HL-60 (cell line): ENCODE results near the gene NT5C.
"Not testable (repeated sequence)": the region's sequence is repeated elsewhere in the genome, so short reads cannot be mapped to it uniquely, and the experiment has no call there.

ENCODE experiments used
- DNase-seq, 2 experiments: peaks; one replicate each; pipeline ENCODE4 v3.0.0-alpha.2; 2010 to 2020; ENCODE audit warnings: low read depth in 1 of 2, low spot score in 1 of 2
- H3K27ac ChIP-seq: fragments of 250-450 bp; sonication (Bioruptor Pico); replicated peaks from 2 replicates; pipeline ENCODE4 v1.5.1; 2020; ENCODE audit warnings: mild to moderate bottlenecking, moderate library complexity
- H3K27me3 ChIP-seq: fragments of 250-450 bp; sonication (Bioruptor Pico); 2 replicates; pipeline ENCODE4 v1.5.1; 2021; ENCODE audit warnings: mild to moderate bottlenecking, moderate library complexity; ENCODE audit not compliant: insufficient read depth, poor library complexity, severe bottlenecking
- H3K4me3 ChIP-seq: replicated peaks from 2 replicates; pipeline ENCODE4 v1.5.1; 2011; ENCODE audit warnings: mild to moderate bottlenecking, control low read depth, low read length; ENCODE audit not compliant: insufficient read depth
- GABPA ChIP-seq: IDR thresholded peaks from 2 replicates; pipeline ENCODE4 v1.6.1; 2012; ENCODE audit warnings: low read depth
- POLR2AphosphoS5 ChIP-seq: IDR thresholded peaks from 2 replicates; pipeline ENCODE4 v1.6.1; 2012; ENCODE audit warnings: low read depth
- SPI1 ChIP-seq: IDR thresholded peaks from 2 replicates; pipeline ENCODE4 v1.6.1; 2012; ENCODE audit warnings: low read depth, mild to moderate bottlenecking, borderline replicate concordance
- TF ChIP-seq, protein P1 (sequence below): IDR thresholded peaks from one replicate; pipeline ENCODE4 v1.5.1; 2011; ENCODE audit warnings: low read length, control low read depth, inconsistent platforms; ENCODE audit not compliant: insufficient read depth
- TF ChIP-seq, protein P2 (sequence below): IDR thresholded peaks from 2 replicates; pipeline ENCODE4 v1.6.1; 2012; ENCODE audit warnings: low read depth; ENCODE audit not compliant: insufficient replicate concordance

Gene NT5C

DNA sequence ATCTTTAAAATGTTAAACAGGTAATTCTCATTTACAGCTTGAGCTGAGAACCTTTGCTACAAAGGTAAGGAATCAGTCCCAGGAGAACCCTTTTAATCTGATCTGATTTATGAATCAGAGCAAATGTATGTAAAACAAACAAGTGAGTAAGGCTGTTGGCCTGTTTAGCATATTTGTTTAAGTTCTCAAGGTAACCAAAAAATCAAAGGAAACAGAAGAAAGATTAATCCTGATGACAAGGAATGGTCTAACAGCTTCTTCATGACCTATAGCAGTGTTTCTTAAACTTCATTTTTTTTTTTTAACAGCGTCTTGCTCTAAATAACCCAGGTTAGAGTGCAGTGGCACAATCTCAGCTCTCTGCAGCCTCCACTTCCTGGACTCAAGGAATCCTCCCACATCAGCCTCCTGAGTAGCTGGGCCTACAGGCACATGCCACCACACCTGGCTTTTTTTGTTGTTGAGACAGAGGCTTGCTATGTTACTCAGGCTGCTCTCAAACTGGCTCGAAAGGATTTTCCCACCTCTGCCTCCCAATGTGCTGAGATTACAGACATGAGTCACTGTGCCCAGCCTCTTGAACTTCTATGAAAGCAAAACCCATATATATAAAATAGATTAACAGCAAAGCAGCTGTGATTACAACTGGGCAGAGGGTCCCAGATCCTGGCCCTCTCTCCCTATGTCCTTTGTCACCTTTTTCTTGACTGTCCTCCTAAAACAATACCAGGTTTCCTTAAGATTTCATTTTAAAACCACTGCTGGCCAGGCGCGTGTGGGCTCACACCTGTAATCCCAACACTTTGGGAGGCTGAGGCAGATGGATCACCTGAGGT is 27.9 kb upstream of the NT5C start:
- no peak for DNase-seq
- Histone ChIP-seq H3K27ac (no peak overlapping the region), H3K27me3 (no peaks in the 10 kb centered on the region), H3K4me3 (no peak overlapping the region)
- TF ChIP-seq, protein P1, sequence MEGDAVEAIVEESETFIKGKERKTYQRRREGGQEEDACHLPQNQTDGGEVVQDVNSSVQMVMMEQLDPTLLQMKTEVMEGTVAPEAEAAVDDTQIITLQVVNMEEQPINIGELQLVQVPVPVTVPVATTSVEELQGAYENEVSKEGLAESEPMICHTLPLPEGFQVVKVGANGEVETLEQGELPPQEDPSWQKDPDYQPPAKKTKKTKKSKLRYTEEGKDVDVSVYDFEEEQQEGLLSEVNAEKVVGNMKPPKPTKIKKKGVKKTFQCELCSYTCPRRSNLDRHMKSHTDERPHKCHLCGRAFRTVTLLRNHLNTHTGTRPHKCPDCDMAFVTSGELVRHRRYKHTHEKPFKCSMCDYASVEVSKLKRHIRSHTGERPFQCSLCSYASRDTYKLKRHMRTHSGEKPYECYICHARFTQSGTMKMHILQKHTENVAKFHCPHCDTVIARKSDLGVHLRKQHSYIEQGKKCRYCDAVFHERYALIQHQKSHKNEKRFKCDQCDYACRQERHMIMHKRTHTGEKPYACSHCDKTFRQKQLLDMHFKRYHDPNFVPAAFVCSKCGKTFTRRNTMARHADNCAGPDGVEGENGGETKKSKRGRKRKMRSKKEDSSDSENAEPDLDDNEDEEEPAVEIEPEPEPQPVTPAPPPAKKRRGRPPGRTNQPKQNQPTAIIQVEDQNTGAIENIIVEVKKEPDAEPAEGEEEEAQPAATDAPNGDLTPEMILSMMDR: no peak
- TF ChIP-seq GABPA (no peak), SPI1 (no peak), POLR2AphosphoS5 (no peak)
- TF ChIP-seq, protein P2, sequence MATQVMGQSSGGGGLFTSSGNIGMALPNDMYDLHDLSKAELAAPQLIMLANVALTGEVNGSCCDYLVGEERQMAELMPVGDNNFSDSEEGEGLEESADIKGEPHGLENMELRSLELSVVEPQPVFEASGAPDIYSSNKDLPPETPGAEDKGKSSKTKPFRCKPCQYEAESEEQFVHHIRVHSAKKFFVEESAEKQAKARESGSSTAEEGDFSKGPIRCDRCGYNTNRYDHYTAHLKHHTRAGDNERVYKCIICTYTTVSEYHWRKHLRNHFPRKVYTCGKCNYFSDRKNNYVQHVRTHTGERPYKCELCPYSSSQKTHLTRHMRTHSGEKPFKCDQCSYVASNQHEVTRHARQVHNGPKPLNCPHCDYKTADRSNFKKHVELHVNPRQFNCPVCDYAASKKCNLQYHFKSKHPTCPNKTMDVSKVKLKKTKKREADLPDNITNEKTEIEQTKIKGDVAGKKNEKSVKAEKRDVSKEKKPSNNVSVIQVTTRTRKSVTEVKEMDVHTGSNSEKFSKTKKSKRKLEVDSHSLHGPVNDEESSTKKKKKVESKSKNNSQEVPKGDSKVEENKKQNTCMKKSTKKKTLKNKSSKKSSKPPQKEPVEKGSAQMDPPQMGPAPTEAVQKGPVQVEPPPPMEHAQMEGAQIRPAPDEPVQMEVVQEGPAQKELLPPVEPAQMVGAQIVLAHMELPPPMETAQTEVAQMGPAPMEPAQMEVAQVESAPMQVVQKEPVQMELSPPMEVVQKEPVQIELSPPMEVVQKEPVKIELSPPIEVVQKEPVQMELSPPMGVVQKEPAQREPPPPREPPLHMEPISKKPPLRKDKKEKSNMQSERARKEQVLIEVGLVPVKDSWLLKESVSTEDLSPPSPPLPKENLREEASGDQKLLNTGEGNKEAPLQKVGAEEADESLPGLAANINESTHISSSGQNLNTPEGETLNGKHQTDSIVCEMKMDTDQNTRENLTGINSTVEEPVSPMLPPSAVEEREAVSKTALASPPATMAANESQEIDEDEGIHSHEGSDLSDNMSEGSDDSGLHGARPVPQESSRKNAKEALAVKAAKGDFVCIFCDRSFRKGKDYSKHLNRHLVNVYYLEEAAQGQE: no peak

DNA sequence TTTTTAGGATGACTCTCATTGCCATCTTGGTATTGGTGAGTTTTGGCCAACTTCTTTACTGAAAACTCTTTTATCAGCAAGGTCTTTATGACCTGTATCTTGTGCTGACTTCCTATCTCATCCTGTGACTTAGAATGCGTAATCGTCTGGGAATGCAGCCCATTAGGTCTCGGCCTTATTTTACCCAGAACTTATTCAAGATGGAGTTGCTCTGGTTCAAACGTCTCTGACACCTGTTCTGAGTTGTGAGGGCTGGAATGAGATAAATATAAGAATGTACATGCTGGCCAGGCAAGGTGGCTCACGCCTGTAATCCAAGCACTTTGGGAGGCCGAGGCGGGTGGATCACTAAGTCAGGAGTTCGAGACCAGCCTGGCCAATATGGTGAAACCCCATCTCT is 26.9 kb upstream of the NT5C start:
- not testable (repeated sequence) for H3K27me3 ChIP-seq, DNase-seq, H3K27ac ChIP-seq

DNA sequence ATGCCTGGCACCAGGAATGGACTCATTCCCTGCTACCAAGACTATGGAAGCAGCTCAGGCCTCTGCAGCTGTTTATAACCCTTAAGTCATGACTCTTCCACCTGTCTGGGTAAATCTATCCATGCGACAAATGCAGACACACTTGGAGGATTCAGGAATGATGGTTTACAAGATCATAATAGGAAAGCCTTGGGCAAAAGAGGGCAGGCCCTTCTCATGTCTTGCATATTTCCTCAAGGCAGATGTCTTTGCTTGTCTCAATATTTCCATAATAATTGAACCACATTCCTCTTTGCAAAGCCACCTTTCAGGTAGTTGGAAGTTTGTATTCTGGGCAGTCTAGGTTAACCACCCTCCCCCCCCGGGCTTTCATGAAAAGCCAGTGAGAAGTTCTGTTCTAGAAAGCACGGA is 23.7 kb upstream of the NT5C start:
- TF ChIP-seq, protein P2: no peak
- no peak for TF ChIP-seq SPI1
- no peak for TF ChIP-seq GABPA
- TF ChIP-seq, protein P1: no peak
- TF ChIP-seq POLR2AphosphoS5: no peak
- no peak for DNase-seq
- H3K27ac ChIP-seq: peak overlapping the region; percentile 46
- H3K4me3 ChIP-seq: no peak overlapping the region
- H3K27me3 ChIP-seq: no peaks in the 10 kb centered on the region

More for the DNA sequence above, 26.9 kb upstream of the NT5C start:
- H3K4me3 ChIP-seq: not testable (repeated sequence)

DNA sequence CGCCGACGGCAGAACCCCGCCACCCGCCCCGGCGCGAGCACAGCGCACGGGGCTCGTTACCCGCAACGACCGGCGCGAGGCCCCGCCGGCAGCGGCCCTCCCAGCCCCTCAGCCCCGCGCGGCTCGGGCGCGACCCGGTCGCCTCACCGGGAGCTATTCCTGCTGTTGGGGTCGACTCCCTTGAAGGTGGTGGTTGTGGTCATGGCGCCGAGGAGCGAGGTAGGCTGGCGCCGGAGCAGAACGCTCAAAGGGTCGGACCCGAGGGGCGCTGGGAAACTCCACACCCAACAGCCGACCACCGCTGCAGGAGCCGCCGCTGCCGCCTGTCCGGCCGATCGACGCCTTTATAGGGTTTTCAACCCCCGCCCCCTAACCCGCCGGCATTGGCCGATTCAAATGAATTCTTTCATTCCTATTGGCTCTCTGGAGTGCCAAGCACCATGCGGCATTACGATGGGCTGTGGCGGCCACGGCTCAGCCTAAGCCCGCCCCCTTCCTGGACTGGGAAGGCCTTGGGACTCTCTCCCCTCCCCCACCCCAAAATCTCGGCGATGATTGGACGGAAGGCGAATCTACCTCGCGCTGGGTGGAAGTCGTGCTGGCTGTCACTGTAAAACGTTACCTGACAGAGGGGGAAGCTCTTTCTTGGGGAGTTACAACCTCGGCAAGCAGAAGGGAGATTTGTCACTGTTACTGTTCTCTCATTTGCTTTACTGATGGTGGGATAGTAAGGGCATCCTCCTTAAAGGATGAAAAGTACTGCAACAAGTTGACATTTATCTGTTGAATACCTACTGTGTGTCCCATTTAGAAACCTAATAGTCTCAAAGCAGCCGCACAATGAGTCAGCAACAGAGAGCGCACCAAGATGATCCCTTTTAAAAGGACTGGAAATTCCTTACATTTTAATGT is 22.9 kb upstream of the NT5C start, which contains the start of gene JPT1:
TSS of gene JPT1 (minus strand) at position 318 of the 912 bp plus-strand sequence. CDS start at position 203, 115 bp downstream.
- DNase-seq: peak; percentile 96 to 100
- H3K27ac ChIP-seq: peak within 1 kb of the TSS; percentile 81
- peak within 1 kb of the TSS; percentile 73 for H3K4me3 ChIP-seq
- TF ChIP-seq SPI1 (peak; percentile 27; the same call in 1 of the 2 replicates), GABPA (peak; percentile 50; the same call in 1 of the 2 replicates), POLR2AphosphoS5 (peak; percentile 98)
- TF ChIP-seq, protein P2: peak; percentile 57
- TF ChIP-seq, protein P1: no peak
- no peaks in the 10 kb centered on the region for H3K27me3 ChIP-seq
